Measurements from ENCODE around the gene ARL6.
A peak's percentile ranks its signal among the peaks of the same experiment; 100 is the strongest.
"Not testable (repeated sequence)": the region's sequence is repeated elsewhere in the genome, so short reads cannot be mapped to it uniquely, and the experiment has no call there.

ARL6 gene

DNA sequence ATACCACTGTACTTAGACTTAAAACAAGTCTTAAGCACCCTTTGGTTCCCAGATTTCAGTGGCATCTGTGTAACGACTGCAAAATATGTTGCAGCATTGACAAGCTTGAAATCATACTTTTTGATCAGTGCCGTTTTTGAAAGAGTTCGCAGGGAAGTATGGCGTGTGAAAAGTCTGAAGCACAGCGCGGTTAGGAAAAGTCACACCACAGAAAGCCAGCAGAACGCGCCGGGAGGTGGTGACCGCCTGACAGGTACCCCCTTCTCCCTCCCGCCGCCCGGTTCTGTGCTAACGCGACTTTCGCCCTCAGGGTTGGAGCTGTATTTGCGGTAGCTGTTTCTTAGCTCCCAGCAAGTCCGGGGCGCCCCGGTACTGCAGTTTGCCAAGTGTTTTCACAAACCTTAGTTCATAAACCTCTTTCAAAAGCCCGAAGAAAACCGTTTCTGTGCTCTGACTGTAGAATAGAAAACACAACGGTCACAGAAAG, 56.8 kb downstream of the ARL6 start:
- no peak for DNase-seq (ENCODE audit: low spot score)

DNA sequence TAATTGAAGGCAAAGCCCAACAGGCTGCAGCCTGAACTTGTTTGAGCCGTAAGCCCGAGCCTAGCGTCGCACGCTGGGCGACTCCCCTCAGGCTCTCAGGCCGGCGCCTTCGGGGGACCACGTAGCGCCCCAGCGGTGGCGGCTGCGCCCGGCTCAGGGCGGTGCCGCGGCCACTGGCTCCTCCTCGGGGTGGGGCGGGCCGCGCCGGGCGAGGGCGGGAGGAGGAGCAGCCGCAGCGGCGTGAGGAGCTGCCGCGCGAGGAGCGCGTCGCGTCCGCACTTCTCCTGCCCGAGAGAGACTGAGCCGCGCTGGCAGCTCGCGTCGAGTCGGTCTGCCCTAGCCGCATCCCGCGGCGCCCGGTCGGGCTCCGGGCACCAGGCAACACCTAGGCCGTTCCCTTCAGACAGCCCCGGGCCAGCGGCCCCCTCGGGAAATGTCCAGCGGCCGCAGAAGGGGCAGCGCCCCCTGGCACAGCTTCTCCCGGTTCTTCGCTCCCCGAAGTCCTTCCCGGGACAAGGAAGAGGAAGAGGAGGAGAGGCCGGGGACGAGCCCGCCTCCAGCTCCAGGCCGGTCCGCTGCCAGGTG, 57.3 kb downstream of the ARL6 start, which contains the start of gene CRYBG3:
Gene CRYBG3 (plus strand): TSS at position 238 of the 585 bp plus-strand sequence. CDS start 196 bp downstream, at position 434.
- peak; percentile 73 for DNase-seq (ENCODE audit: low spot score)

DNA sequence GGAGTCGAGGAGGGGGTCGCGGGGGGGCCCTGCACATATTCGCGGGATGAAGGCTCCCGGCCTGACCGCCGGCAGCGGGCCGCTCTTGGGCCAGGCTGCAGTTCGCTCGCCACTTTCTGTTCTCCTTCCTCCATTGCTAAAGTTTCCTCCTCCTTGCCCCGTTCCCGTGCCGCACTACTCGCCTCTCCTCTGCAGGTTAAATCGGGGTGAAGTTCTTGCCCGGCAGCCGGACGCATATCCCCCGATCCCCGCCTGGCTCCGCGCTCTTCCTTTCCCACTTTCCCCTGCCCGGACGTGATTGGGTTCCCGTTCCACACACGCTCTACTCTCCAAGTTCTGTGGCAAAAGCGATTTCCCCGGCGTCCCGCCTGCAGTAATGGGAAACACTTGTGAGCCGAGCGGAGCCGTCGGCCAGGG, 57.8 kb downstream of the ARL6 start:
- peak; percentile 29 for DNase-seq (ENCODE audit: low spot score)

GRCh38 chr3:97823046-97824004, 58.8 kb downstream of the ARL6 start:
- no peak for DNase-seq (ENCODE audit: low spot score)

DNA sequence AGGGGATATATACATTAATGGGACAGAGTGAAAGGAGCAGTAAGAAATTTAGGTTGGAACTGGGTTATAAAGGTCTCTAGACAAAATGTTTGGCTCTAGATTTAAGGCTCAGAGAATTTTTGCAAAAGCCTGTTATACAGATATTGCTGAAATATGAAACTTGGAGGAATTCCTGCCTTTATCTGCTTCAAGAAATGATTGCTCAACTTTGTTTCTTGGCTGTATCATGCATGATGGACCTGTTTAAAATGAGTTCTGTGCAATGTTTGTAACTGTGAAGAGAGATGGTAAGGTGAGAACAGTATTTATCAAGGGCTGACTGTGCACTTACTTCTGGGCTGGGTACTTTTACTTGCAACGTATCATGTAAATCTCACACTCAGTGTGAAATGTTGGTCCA, 60.5 kb downstream of the ARL6 start:
- no peak for DNase-seq (ENCODE audit: low spot score)

- no peak for DNase-seq (ENCODE audit: low spot score)
Measured at GRCh38 chr3:97827741-97828471, 63.3 kb downstream of the ARL6 start.

- DNase-seq (ENCODE audit: low spot score): no peak
Measured at GRCh38 chr3:97829198-97829597, 64.6 kb downstream of the ARL6 start.

GRCh38 chr3:97830638-97831037, 66.1 kb downstream of the ARL6 start:
- DNase-seq (ENCODE audit: low spot score): no peak

DNA sequence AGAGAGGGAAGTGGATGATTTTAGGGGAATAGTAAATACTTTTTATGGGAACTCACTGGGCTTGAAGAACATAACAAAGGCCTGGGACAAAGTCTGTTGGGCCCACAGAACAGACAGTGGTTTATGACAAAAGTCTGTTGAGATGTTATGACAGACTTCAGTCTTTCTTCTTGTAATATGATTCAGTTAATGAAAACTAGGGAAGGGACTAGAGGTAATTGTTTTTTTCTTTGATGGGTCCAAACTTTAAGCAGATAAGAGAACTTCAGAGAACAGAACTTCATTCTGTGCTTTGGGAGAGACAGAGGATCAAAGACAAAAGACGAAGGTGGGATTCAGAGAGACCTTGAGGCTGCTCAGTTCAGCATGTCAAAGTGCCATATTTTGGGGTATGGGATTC, 66.6 kb downstream of the ARL6 start:
- DNase-seq (ENCODE audit: low spot score): no peak

DNA sequence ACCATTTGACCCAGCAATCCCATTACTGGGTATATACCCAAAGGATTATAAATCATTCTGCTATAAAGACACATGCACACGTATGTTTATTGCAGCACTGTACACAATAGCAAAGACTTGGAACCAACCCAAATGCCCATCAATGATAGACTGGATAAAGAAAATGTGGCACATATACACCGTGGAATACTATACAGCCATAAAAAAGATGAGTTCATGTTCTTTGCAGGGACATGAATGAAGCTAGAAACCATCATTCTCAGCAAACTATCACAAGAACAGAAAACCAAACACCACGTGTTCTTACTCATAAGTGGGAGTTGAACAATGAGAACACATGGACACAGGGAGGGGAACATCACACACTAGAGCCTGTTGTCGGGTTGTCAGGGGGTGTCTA, 68.6 kb downstream of the ARL6 start:
- not testable (repeated sequence) for DNase-seq (ENCODE audit: low spot score)

GRCh38 chr3:97835761-97836160, 71.2 kb downstream of the ARL6 start:
- no peak for DNase-seq (ENCODE audit: low spot score)

DNA sequence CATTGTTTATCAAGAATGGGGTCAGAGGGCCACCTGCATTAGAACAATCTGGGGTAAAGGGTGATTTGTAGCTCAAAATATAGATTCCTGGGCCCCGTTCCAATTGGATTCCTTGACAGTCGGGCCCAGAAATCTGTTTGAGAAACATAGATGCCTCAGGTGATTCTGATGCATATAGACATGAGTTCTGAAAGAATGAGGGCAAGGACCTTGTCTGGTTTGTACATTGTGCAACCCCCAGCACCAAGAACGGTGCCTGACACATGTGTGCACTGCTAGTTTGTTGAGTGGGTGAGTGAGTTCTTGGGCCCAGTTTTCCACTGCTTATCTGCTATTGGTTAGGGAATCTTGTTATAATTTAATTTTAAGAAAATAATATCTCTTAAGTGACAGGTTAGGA, 73.8 kb downstream of the ARL6 start:
- DNase-seq (ENCODE audit: low spot score): no peak

GRCh38 chr3:97839944-97840343, 75.4 kb downstream of the ARL6 start:
- no peak for DNase-seq (ENCODE audit: low spot score)

GRCh38 chr3:97841304-97841703, 76.7 kb downstream of the ARL6 start:
- no peak for DNase-seq (ENCODE audit: low spot score)

DNA sequence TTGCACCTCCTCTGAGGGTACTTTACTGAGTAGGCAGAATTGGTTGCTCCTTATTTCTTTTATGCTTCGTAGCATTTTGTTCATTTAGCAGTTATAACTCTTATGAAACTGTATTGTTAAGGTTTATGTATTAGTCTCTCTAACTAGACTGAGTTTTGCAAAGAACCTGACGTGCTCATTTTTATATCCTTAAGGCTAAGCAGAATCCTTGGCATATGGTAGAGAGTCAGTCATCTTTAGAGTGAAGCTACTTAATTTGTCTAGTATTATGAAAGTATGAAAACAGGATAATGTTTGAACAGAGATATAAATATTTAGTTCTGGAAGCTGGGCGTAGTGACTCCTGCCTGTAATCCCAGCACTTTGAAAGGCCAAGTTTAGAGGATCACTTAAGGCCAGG, 77.4 kb downstream of the ARL6 start:
- DNase-seq (ENCODE audit: low spot score): no peak

GRCh38 chr3:97848779-97849178, 84.2 kb downstream of the ARL6 start:
- DNase-seq (ENCODE audit: low spot score): no peak
